HepG2 (cell line): ENCODE data around the gene TAPBP. TPM values are rescaled to one million over a fixed set of nuclear protein-coding genes. Genes with fewer than 3 reads are reported as not detected.

Source experiments
- ATM ChIP-seq: fragments of 450-650 bp; IDR thresholded peaks from 2 replicates; pipeline ENCODE4 v1.7.1; 2017; ENCODE audit warnings: mild to moderate bottlenecking, borderline replicate concordance
- BCLAF1 ChIP-seq: fragments of 450-650 bp; IDR thresholded peaks from 2 replicates; pipeline ENCODE4 v1.6.1; 2017; ENCODE audit warnings: mild to moderate bottlenecking
- EED ChIP-seq: sonication (generic); formaldehyde crosslinking; IDR thresholded peaks from 2 replicates; pipeline ENCODE4 v1.5.0; 2020; ENCODE audit warnings: mild to moderate bottlenecking, missing genetic modification reagents
- EHMT2 ChIP-seq: fragments of 200-600 bp; sonication (generic); IDR thresholded peaks from 2 replicates; pipeline ENCODE4 v1.7.0; 2017; ENCODE audit warnings: antibody characterized with exemption, low read depth, low read length, borderline replicate concordance
- GMEB1 ChIP-seq: sonication (generic); formaldehyde crosslinking; IDR thresholded peaks from 2 replicates; pipeline ENCODE4 v1.5.1; 2020; ENCODE audit warnings: missing genetic modification reagents, mild to moderate bottlenecking, borderline replicate concordance
- KLF6 ChIP-seq: IDR thresholded peaks from 2 replicates; pipeline ENCODE4 v1.8.0; 2016; ENCODE audit warnings: missing biosample characterization, missing genetic modification reagents
- POGK ChIP-seq: sonication (generic); formaldehyde crosslinking; conservative IDR thresholded peaks from 2 replicates; pipeline ENCODE4 v1.8.0; 2022; ENCODE audit warnings: mild to moderate bottlenecking, moderate library complexity, missing genetic modification reagents
- RAD21 ChIP-seq: fragments of 450-650 bp; formaldehyde crosslinking; IDR thresholded peaks from 2 replicates; pipeline ENCODE4 v1.5.0; 2020; ENCODE audit warnings: mild to moderate bottlenecking
- STAG1 ChIP-seq: sonication (generic); formaldehyde crosslinking; IDR thresholded peaks from 2 replicates; pipeline ENCODE4 v1.4.0; 2020; ENCODE audit warnings: missing genetic modification reagents
- YEATS4 ChIP-seq: sonication (generic); formaldehyde crosslinking; IDR thresholded peaks from 2 replicates; pipeline ENCODE4 v1.4.0; 2020; ENCODE audit warnings: missing genetic modification reagents, borderline replicate concordance
- ZBTB46 ChIP-seq: sonication (generic); formaldehyde crosslinking; IDR thresholded peaks from 2 replicates; pipeline ENCODE4 v1.4.0; 2020; ENCODE audit warnings: mild to moderate bottlenecking, missing genetic modification reagents, borderline replicate concordance
- ZFP62 ChIP-seq: sonication (generic); formaldehyde crosslinking; IDR thresholded peaks from 2 replicates; pipeline ENCODE4 v1.4.0; 2020; ENCODE audit warnings: missing genetic modification reagents
- ZNF281 ChIP-seq: sonication (generic); formaldehyde crosslinking; IDR thresholded peaks from 2 replicates; pipeline ENCODE4 v1.4.0; 2020; ENCODE audit warnings: missing genetic modification reagents, borderline replicate concordance
- ZNF33A ChIP-seq: sonication (generic); formaldehyde crosslinking; IDR thresholded peaks from 2 replicates; pipeline ENCODE4 v1.5.1; 2020; ENCODE audit warnings: missing genetic modification reagents, mild to moderate bottlenecking, moderate library complexity, borderline replicate concordance
- ZNF367 ChIP-seq: sonication (generic); formaldehyde crosslinking; IDR thresholded peaks from 2 replicates; pipeline ENCODE4 v1.4.0; 2020; ENCODE audit warnings: missing genetic modification reagents, borderline replicate concordance
- ZNF598 ChIP-seq: sonication (generic); formaldehyde crosslinking; IDR thresholded peaks from 2 replicates; pipeline ENCODE4 v1.5.1; 2020; ENCODE audit warnings: mild to moderate bottlenecking, missing genetic modification reagents, borderline replicate concordance
- ZNF616 ChIP-seq: sonication (generic); formaldehyde crosslinking; IDR thresholded peaks from 2 replicates; pipeline ENCODE4 v1.5.0; 2020; ENCODE audit warnings: low read depth, mild to moderate bottlenecking, missing genetic modification reagents
- polyA plus RNA-seq, 8 experiments: library from polyadenylated mRNA; depleted of rRNA in 3 of 8; stranded (reverse) in 7 of 8; unstranded in 1 of 8; fragments of >200 nt; fragmentation: Illumina TruSeq in 4 of 8; extraction: Trizol in 4 of 8; gene quantifications; 2 replicates each; pipeline versions ENCODE4 v1.2.1 to v1.2.3, GENCODE V29; 2011 to 2016; ENCODE audit warnings: low read depth in 4 of 8, missing spikeins in 1 of 8, mixed read lengths in 1 of 8; ENCODE audit not compliant: insufficient read depth in 1 of 8
- total RNA-seq, 5 experiments: library from RNA; depleted of rRNA; stranded (reverse); fragments of >200 nt; fragmentation: Illumina TruSeq; extraction: Trizol; gene quantifications; 2 replicates each; pipeline ENCODE4 v1.2.3, GENCODE V29; 2016; ENCODE audit warnings: low read depth in 1 of 5

The TAPBP gene
- total and polyA plus RNA-seq, 2 of the 13 experiments (the other 11 are each of a cell fraction or from before 2014, with no cell fraction given), result 27.4 to 32.3 TPM

- TF ChIP-seq ZNF281 (CRISPR knock-in tag) (no peak; the same call in 1 of the 2 replicates), ZFP62 (CRISPR knock-in tag) (no peak), KLF6 (CRISPR knock-in tag) (peak; percentile 88; the same call in 1 of the 2 replicates), ZNF33A (CRISPR knock-in tag) (no peak; the same call in 1 of the 2 replicates), ZNF598 (CRISPR knock-in tag) (peak; percentile 98), ZBTB46 (CRISPR knock-in tag) (no peak), EHMT2 (peak; percentile 95; the same call in 1 of the 2 replicates), POGK (CRISPR knock-in tag) (peak; percentile 83), RAD21 (CRISPR knock-in tag) (peak; percentile 42), GMEB1 (CRISPR knock-in tag) (peak; percentile 84; the same call in 1 of the 2 replicates), ZNF367 (CRISPR knock-in tag) (no peak), BCLAF1 (no peak), ATM (no peak), ZNF616 (CRISPR knock-in tag) (no peak), YEATS4 (peak; percentile 96), EED (CRISPR knock-in tag) (peak; percentile 92), STAG1 (CRISPR knock-in tag) (peak; percentile 4; the same call in 1 of the 2 replicates)
Measured at GRCh38 chr6:33271468-33272274, 42.2 kb downstream of the TAPBP start, which contains the start of the genes RPS18 and VPS52 (continued).
